ENCODE data around the gene PGRMC2.

GRCh38 chr4:128289523-128290158, 2.0 kb upstream of the PGRMC2 start:
- TF ChIP-seq EZH2 (IDR thresholded peaks at IDR 0.05; ENCODE audit: borderline replicate concordance): no peak
- TF ChIP-seq CTCF (IDR thresholded peaks at IDR 0.05; ENCODE audit: poor library complexity): no peak
- TF ChIP-seq EZH2phosphoT487 (IDR thresholded peaks at IDR 0.05; ENCODE audit: low read depth, severe bottlenecking, unreplicated experiment): no peak
